PFSK-1 (cell line): Measurements from ENCODE around the gene GOT1.

ENCODE experiments used
- FOXP2 ChIP-seq: optimal IDR thresholded peaks from 2 replicates; pipeline ENCODE3; 2011; ENCODE audit warnings: borderline replicate concordance, control low read depth, inconsistent platforms; ENCODE audit not compliant: insufficient read depth; ENCODE audit errors: extremely low read length, extremely low read depth
- POLR2AphosphoS5 ChIP-seq: IDR thresholded peaks from 2 replicates; pipeline ENCODE4 v1.6.1; 2012; ENCODE audit warnings: low read depth, mild to moderate bottlenecking, control low read depth, low read length, moderate library complexity
- REST ChIP-seq, 2 experiments: IDR thresholded peaks; 2 replicates each; pipeline versions ENCODE4 v1.6.1 to v1.8.0; 2011 to 2012; ENCODE audit warnings: low read depth in 2 of 2, low read length in 2 of 2, control low read depth in 1 of 2, inconsistent platforms in 1 of 2, mild to moderate bottlenecking in 1 of 2, moderate library complexity in 1 of 2; ENCODE audit not compliant: insufficient read depth in 1 of 2
- TAF1 ChIP-seq: IDR thresholded peaks from 2 replicates; pipeline ENCODE4 v1.6.1; 2012; ENCODE audit warnings: low read length, control low read depth, borderline replicate concordance; ENCODE audit not compliant: insufficient read depth

GRCh38 chr10:99432047-99432446, 1.6 kb upstream of the GOT1 start:
- no peak for TF ChIP-seq TAF1
- TF ChIP-seq POLR2AphosphoS5, result no peak
- no peak for TF ChIP-seq REST (IDR thresholded peaks at IDR 0.05; ENCODE audit: insufficient read depth in 1 of 2, low read depth in 2 of 2, low read length in 2 of 2)
- no peak for TF ChIP-seq FOXP2
